PFSK-1 (cell line): ENCODE measurements around the gene LETMD1.

Experiments used
- POLR2AphosphoS5 ChIP-seq: IDR thresholded peaks from 2 replicates; pipeline ENCODE4 v1.6.1; 2012; ENCODE audit warnings: low read depth, mild to moderate bottlenecking, control low read depth, low read length, moderate library complexity
- REST ChIP-seq, 2 experiments: IDR thresholded peaks; 2 replicates each; pipeline versions ENCODE4 v1.6.1 to v1.8.0; 2011 to 2012; ENCODE audit warnings: low read depth in 2 of 2, low read length in 2 of 2, control low read depth in 1 of 2, inconsistent platforms in 1 of 2, mild to moderate bottlenecking in 1 of 2, moderate library complexity in 1 of 2; ENCODE audit not compliant: insufficient read depth in 1 of 2
- TAF1 ChIP-seq: IDR thresholded peaks from 2 replicates; pipeline ENCODE4 v1.6.1; 2012; ENCODE audit warnings: low read length, control low read depth, borderline replicate concordance; ENCODE audit not compliant: insufficient read depth

GRCh38 chr12:51085757-51086156, 37.6 kb downstream of the LETMD1 start:
- TF ChIP-seq TAF1 (no peak), POLR2AphosphoS5 (no peak), REST (IDR thresholded peaks at IDR 0.05; ENCODE audit: insufficient read depth in 1 of 2, low read depth in 2 of 2, low read length in 2 of 2) (no peak)
